GM23338 (cell line): ENCODE results near the gene FAM20C. TPM values are rescaled to one million over a fixed set of nuclear protein-coding genes. Genes with fewer than 3 reads are reported as not detected.

ENCODE experiments used
- ATAC-seq: fragments of 200-7000 bp; cut with Tn5 transposase; 3 replicates; pipeline ENCODE4 v1.9.1; 2020
- DNase-seq: peaks from one replicate; pipeline ENCODE4 v3.0.0-alpha.2; 2015; ENCODE audit warnings: low spot score
- H2AFZ ChIP-seq: fragments of 200-600 bp; sonication (generic); 2 replicates; pipeline ENCODE4 v1.8.0; 2016; ENCODE audit warnings: antibody characterized with exemption, mild to moderate bottlenecking, moderate library complexity
- H3F3A ChIP-seq: fragments of 200-600 bp; sonication (generic); replicated peaks from 2 replicates; pipeline ENCODE4 v1.8.0; 2017; ENCODE audit warnings: antibody characterized with exemption, mixed run types, low read depth
- H3K27ac ChIP-seq: fragments of 200-600 bp; sonication (generic); 2 replicates; pipeline ENCODE4 v1.6.1; 2016; ENCODE audit warnings: low read depth
- H3K27me3 ChIP-seq: fragments of 200-600 bp; sonication (generic); 2 replicates; pipeline ENCODE4 v1.8.0; 2016; ENCODE audit warnings: mild to moderate bottlenecking, mixed run types, moderate library complexity; ENCODE audit not compliant: insufficient read depth
- H3K36me3 ChIP-seq: fragments of 200-600 bp; sonication (generic); 2 replicates; pipeline ENCODE4 v1.8.0; 2016; ENCODE audit warnings: mild to moderate bottlenecking; ENCODE audit not compliant: insufficient read depth
- H3K4me1 ChIP-seq: fragments of 200-600 bp; sonication (generic); 2 replicates; pipeline ENCODE4 v1.8.0; 2016; ENCODE audit warnings: mild to moderate bottlenecking, moderate library complexity; ENCODE audit not compliant: insufficient read depth
- H3K4me2 ChIP-seq: fragments of 200-600 bp; sonication (generic); 2 replicates; pipeline ENCODE4 v1.7.1; 2017; ENCODE audit warnings: mixed run types
- H3K4me3 ChIP-seq: fragments of 200-600 bp; sonication (generic); 2 replicates; pipeline ENCODE4 v1.6.1; 2016; ENCODE audit warnings: mixed run types
- H3K79me2 ChIP-seq: fragments of 200-600 bp; sonication (generic); replicated peaks from 2 replicates; pipeline ENCODE4 v1.8.0; 2017; ENCODE audit warnings: mild to moderate bottlenecking; ENCODE audit not compliant: insufficient read depth
- H3K9me2 ChIP-seq: fragments of 200-600 bp; sonication (generic); 2 replicates; pipeline ENCODE4 v1.8.0; 2017; ENCODE audit not compliant: insufficient read depth
- H4K20me1 ChIP-seq: fragments of 200-600 bp; sonication (generic); replicated peaks from 2 replicates; pipeline ENCODE4 v1.8.0; 2017; ENCODE audit warnings: mild to moderate bottlenecking; ENCODE audit not compliant: insufficient read depth
- H3K27ac Mint-ChIP-seq: 2 replicates; pipeline ENCODE4 v1.8.0; 2020; ENCODE audit warnings: inconsistent platforms, mild to moderate bottlenecking, moderate library complexity, mixed read lengths
- H3K27me3 Mint-ChIP-seq: 3 replicates; pipeline ENCODE4 v1.8.0; 2022; ENCODE audit warnings: low read depth, mild to moderate bottlenecking, moderate library complexity, mixed read lengths, inconsistent platforms; ENCODE audit not compliant: insufficient read depth, poor library complexity
- H3K36me3 Mint-ChIP-seq: 3 replicates; pipeline ENCODE4 v1.8.0; 2021; ENCODE audit warnings: low read depth, mild to moderate bottlenecking, inconsistent platforms, moderate library complexity, mixed read lengths
- H3K4me1 Mint-ChIP-seq: 3 replicates; pipeline ENCODE4 v1.8.0; 2020; ENCODE audit warnings: mild to moderate bottlenecking, inconsistent platforms, mixed read lengths
- H3K4me3 Mint-ChIP-seq: 3 replicates; pipeline ENCODE4 v1.8.0; 2021; ENCODE audit warnings: moderate library complexity, mild to moderate bottlenecking, inconsistent platforms, mixed read lengths
- H3K9me3 Mint-ChIP-seq: 3 replicates; pipeline ENCODE4 v1.8.0; 2020; ENCODE audit warnings: moderate library complexity, mild to moderate bottlenecking, inconsistent platforms, mixed read lengths
- CREB1 ChIP-seq: fragments of 250-450 bp; sonication (Bioruptor Pico); IDR thresholded peaks from 2 replicates; pipeline ENCODE4 v1.5.0; 2020; ENCODE audit warnings: low read depth, mild to moderate bottlenecking, moderate library complexity
- CTCF ChIP-seq, 2 experiments: fragments of 200-600 bp in 1 of 2; sonication (generic) in 1 of 2; conservative IDR thresholded peaks; 2 replicates each; pipeline versions ENCODE4 v1.5.1 to v1.6.1; 2016 to 2017; ENCODE audit warnings: antibody characterized with exemption in 2 of 2, low read depth in 2 of 2, mild to moderate bottlenecking in 2 of 2, moderate library complexity in 1 of 2
- ETS1 ChIP-seq: IDR thresholded peaks from 2 replicates; pipeline ENCODE4 v1.6.1; 2016; ENCODE audit warnings: antibody characterized with exemption
- ZNF114 ChIP-seq: fragments of 250-450 bp; sonication (Bioruptor Pico); IDR thresholded peaks from 2 replicates; pipeline ENCODE4 v1.5.0; 2020; ENCODE audit warnings: mild to moderate bottlenecking, moderate library complexity
- ZNF331 ChIP-seq: fragments of 250-450 bp; sonication (Bioruptor Pico); IDR thresholded peaks from 2 replicates; pipeline ENCODE4 v1.5.0; 2020; ENCODE audit warnings: low read depth, mild to moderate bottlenecking, moderate library complexity
- polyA plus RNA-seq: library from polyadenylated mRNA; unstranded; fragments of >200 nt; fragmentation: Nextera tagmentation; extraction: Ambion mirVana; gene quantifications from 2 replicates; pipeline ENCODE4 v1.2.1, GENCODE V29; 2016
- total RNA-seq: library from RNA; depleted of rRNA; stranded (reverse); fragments of >200 nt; shearing (Covaris generic); gene quantifications from 2 replicates; pipeline ENCODE4 v1.2.3, GENCODE V29; 2014
- TF ChIP-seq, protein P1 (sequence below): IDR thresholded peaks from one replicate; pipeline ENCODE4 v1.6.1; 2018; ENCODE audit warnings: antibody characterized with exemption; ENCODE audit not compliant: unreplicated experiment
- TF ChIP-seq, protein P2 (sequence below): fragments of 250-450 bp; sonication (Bioruptor Pico); IDR thresholded peaks from 2 replicates; pipeline ENCODE4 v1.5.0; 2020; ENCODE audit warnings: mild to moderate bottlenecking, moderate library complexity

The FAM20C gene
- total and polyA plus RNA-seq, 2 experiments from 2014 or later, result 7.6 to 24.8 TPM

GRCh38 chr7:291373-292092, 99.2 kb downstream of the FAM20C start (continued):
- TF ChIP-seq, protein P1, sequence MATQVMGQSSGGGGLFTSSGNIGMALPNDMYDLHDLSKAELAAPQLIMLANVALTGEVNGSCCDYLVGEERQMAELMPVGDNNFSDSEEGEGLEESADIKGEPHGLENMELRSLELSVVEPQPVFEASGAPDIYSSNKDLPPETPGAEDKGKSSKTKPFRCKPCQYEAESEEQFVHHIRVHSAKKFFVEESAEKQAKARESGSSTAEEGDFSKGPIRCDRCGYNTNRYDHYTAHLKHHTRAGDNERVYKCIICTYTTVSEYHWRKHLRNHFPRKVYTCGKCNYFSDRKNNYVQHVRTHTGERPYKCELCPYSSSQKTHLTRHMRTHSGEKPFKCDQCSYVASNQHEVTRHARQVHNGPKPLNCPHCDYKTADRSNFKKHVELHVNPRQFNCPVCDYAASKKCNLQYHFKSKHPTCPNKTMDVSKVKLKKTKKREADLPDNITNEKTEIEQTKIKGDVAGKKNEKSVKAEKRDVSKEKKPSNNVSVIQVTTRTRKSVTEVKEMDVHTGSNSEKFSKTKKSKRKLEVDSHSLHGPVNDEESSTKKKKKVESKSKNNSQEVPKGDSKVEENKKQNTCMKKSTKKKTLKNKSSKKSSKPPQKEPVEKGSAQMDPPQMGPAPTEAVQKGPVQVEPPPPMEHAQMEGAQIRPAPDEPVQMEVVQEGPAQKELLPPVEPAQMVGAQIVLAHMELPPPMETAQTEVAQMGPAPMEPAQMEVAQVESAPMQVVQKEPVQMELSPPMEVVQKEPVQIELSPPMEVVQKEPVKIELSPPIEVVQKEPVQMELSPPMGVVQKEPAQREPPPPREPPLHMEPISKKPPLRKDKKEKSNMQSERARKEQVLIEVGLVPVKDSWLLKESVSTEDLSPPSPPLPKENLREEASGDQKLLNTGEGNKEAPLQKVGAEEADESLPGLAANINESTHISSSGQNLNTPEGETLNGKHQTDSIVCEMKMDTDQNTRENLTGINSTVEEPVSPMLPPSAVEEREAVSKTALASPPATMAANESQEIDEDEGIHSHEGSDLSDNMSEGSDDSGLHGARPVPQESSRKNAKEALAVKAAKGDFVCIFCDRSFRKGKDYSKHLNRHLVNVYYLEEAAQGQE, result no peak
- TF ChIP-seq ETS1 (no peak), CREB1 (CRISPR knock-in tag) (no peak)

DNA sequence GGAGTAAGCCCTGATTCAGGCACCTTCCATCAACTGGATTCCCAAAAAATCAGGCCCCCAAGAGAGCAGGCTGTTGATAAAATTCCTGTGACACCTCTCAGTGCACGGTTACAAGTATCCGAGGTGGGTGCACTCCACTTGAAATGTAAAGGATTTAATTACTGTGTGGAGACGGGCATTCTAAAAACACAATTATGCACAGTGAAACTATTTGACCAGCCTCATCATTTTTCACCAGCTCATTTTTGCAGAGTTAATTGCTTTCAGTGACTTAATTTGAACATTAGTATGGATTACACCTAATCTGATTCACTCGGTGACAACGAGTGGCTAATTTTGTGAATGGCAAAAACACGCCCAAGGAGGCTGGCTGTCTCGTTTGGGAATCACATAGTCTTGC, 99.9 kb downstream of the FAM20C start:
- no peaks in the 10 kb centered on the region for H3K36me3 ChIP-seq
- no peaks in the 10 kb centered on the region for H3K79me2 ChIP-seq
- H3K4me2 ChIP-seq, result no peak overlapping the region
- H2AFZ ChIP-seq, result no peak overlapping the region
- no peak for DNase-seq
- no peak overlapping the region for H3K4me3 ChIP-seq
- H3K4me3 Mint-ChIP-seq, result no peak overlapping the region
- no peak for ATAC-seq
- H3F3A ChIP-seq, result 0 out of 2 replicates have a peak, but pooled peaks cover 4% of the 10 kb centered on the region
- H3K27me3 Mint-ChIP-seq, result peaks cover 4% of the 10 kb centered on the region
- no peaks in the 10 kb centered on the region for H3K9me2 ChIP-seq
- peaks cover 39% of the 10 kb centered on the region for H3K9me3 Mint-ChIP-seq
- H3K4me1 ChIP-seq, result no peaks in the 10 kb centered on the region; the same call in 1 of the 2 replicates
- peaks cover 17% of the 10 kb centered on the region for H3K36me3 Mint-ChIP-seq
- peaks cover 66% of the 10 kb centered on the region for H3K27me3 ChIP-seq
- no peaks in the 10 kb centered on the region for H4K20me1 ChIP-seq
- H3K27ac ChIP-seq, result no peak overlapping the region
- H3K4me1 Mint-ChIP-seq, result no peaks in the 10 kb centered on the region
- no peak overlapping the region for H3K27ac Mint-ChIP-seq
- TF ChIP-seq, protein P2, sequence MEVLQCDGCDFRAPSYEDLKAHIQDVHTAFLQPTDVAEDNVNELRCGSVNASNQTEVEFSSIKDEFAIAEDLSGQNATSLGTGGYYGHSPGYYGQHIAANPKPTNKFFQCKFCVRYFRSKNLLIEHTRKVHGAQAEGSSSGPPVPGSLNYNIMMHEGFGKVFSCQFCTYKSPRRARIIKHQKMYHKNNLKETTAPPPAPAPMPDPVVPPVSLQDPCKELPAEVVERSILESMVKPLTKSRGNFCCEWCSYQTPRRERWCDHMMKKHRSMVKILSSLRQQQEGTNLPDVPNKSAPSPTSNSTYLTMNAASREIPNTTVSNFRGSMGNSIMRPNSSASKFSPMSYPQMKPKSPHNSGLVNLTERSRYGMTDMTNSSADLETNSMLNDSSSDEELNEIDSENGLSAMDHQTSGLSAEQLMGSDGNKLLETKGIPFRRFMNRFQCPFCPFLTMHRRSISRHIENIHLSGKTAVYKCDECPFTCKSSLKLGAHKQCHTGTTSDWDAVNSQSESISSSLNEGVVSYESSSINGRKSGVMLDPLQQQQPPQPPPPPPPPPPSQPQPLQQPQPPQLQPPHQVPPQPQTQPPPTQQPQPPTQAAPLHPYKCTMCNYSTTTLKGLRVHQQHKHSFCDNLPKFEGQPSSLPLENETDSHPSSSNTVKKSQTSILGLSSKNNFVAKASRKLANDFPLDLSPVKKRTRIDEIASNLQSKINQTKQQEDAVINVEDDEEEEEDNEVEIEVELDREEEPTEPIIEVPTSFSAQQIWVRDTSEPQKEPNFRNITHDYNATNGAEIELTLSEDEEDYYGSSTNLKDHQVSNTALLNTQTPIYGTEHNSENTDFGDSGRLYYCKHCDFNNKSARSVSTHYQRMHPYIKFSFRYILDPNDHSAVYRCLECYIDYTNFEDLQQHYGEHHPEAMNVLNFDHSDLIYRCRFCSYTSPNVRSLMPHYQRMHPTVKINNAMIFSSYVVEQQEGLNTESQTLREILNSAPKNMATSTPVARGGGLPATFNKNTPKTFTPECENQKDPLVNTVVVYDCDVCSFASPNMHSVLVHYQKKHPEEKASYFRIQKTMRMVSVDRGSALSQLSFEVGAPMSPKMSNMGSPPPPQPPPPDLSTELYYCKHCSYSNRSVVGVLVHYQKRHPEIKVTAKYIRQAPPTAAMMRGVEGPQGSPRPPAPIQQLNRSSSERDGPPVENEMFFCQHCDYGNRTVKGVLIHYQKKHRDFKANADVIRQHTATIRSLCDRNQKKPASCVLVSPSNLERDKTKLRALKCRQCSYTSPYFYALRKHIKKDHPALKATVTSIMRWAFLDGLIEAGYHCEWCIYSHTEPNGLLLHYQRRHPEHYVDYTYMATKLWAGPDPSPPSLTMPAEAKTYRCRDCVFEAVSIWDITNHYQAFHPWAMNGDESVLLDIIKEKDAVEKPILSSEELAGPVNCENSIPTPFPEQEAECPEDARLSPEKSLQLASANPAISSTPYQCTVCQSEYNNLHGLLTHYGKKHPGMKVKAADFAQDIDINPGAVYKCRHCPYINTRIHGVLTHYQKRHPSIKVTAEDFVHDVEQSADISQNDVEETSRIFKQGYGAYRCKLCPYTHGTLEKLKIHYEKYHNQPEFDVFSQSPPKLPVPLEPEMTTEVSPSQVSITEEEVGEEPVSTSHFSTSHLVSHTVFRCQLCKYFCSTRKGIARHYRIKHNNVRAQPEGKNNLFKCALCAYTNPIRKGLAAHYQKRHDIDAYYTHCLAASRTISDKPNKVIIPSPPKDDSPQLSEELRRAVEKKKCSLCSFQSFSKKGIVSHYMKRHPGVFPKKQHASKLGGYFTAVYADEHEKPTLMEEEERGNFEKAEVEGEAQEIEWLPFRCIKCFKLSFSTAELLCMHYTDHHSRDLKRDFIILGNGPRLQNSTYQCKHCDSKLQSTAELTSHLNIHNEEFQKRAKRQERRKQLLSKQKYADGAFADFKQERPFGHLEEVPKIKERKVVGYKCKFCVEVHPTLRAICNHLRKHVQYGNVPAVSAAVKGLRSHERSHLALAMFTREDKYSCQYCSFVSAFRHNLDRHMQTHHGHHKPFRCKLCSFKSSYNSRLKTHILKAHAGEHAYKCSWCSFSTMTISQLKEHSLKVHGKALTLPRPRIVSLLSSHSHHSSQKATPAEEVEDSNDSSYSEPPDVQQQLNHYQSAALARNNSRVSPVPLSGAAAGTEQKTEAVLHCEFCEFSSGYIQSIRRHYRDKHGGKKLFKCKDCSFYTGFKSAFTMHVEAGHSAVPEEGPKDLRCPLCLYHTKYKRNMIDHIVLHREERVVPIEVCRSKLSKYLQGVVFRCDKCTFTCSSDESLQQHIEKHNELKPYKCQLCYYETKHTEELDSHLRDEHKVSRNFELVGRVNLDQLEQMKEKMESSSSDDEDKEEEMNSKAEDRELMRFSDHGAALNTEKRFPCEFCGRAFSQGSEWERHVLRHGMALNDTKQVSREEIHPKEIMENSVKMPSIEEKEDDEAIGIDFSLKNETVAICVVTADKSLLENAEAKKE, result no peak
- TF ChIP-seq, protein P1, result no peak
- no peak for TF ChIP-seq ZNF331 (CRISPR knock-in tag)
- TF ChIP-seq CTCF (conservative IDR thresholded peaks at IDR 0.05; ENCODE audit: low read depth in 2 of 2), result no peak
- no peak for TF ChIP-seq ZNF114 (CRISPR knock-in tag)
